ENCODE results near the gene ERMAP.
"Not testable (repeated sequence)": the region's sequence is repeated elsewhere in the genome, so short reads cannot be mapped to it uniquely, and the experiment has no call there.

The ERMAP gene

GRCh38 chr1:42807056-42807668 lies 9.8 kb upstream of the ERMAP start:
- no peak for DNase-seq (ENCODE audit: low read depth)

- DNase-seq (ENCODE audit: low read depth): not testable (repeated sequence)
Observed at GRCh38 chr1:42814815-42815214, 2.1 kb upstream of the ERMAP start.

GRCh38 chr1:42815941-42816584 lies 859 bp upstream of the ERMAP start:
- DNase-seq (ENCODE audit: low read depth): no peak

GRCh38 chr1:42817440-42817767 lies 482 bp downstream of the ERMAP start:
- no peak for DNase-seq (ENCODE audit: low read depth)

- DNase-seq (ENCODE audit: low read depth): no peak
Observed at GRCh38 chr1:42817976-42818375, 1.1 kb downstream of the ERMAP start.

- DNase-seq (ENCODE audit: low read depth): no peak
Observed at GRCh38 chr1:42820813-42821212, 3.9 kb downstream of the ERMAP start.

GRCh38 chr1:42821690-42822089 lies 4.8 kb downstream of the ERMAP start:
- no peak for DNase-seq (ENCODE audit: low read depth)

GRCh38 chr1:42822800-42823392 lies 6.0 kb downstream of the ERMAP start:
- DNase-seq (ENCODE audit: low read depth): no peak

GRCh38 chr1:42824481-42825035 lies 7.6 kb downstream of the ERMAP start:
- DNase-seq (ENCODE audit: low read depth): no peak

GRCh38 chr1:42825036-42825851 lies 8.3 kb downstream of the ERMAP start:
- no peak for DNase-seq (ENCODE audit: low read depth)

- no peak for DNase-seq (ENCODE audit: low read depth)
Observed at GRCh38 chr1:42830631-42831030, 13.7 kb downstream of the ERMAP start.

GRCh38 chr1:42831273-42831672 lies 14.4 kb downstream of the ERMAP start:
- no peak for DNase-seq (ENCODE audit: low read depth)

- DNase-seq (ENCODE audit: low read depth): no peak
Observed at GRCh38 chr1:42832641-42833240, 15.8 kb downstream of the ERMAP start.

- DNase-seq (ENCODE audit: low read depth): no peak
Observed at GRCh38 chr1:42833981-42834380, 17.1 kb downstream of the ERMAP start.

GRCh38 chr1:42834803-42835202 lies 17.9 kb downstream of the ERMAP start:
- DNase-seq (ENCODE audit: low read depth): no peak

- no peak for DNase-seq (ENCODE audit: low read depth)
Observed at GRCh38 chr1:42835422-42835821, 18.5 kb downstream of the ERMAP start.

GRCh38 chr1:42837709-42838108 lies 20.8 kb downstream of the ERMAP start:
- no peak for DNase-seq (ENCODE audit: low read depth)

GRCh38 chr1:42838482-42839190 lies 21.7 kb downstream of the ERMAP start:
- DNase-seq (ENCODE audit: low read depth): no peak

- DNase-seq (ENCODE audit: low read depth): no peak
Observed at GRCh38 chr1:42841010-42841409, 24.1 kb downstream of the ERMAP start.

GRCh38 chr1:42841440-42842147 lies 24.7 kb downstream of the ERMAP start:
- DNase-seq (ENCODE audit: low read depth): no peak

- no peak for DNase-seq (ENCODE audit: low read depth)
Observed at GRCh38 chr1:42844592-42845140, 27.7 kb downstream of the ERMAP start.

Measured in fibroblast of the conjunctiva (primary cell).